Epithelial cell of esophagus (primary cell): Measurements from ENCODE around the gene DCAF6.

ENCODE experiments used
- DNase-seq: peaks from one replicate; pipeline ENCODE4 v3.0.0; 2010; ENCODE audit warnings: low read depth
- H3K4me3 ChIP-seq: 2 replicates; pipeline ENCODE4 v1.5.1; 2011; ENCODE audit warnings: mild to moderate bottlenecking, low read length, control low read depth
- CTCF ChIP-seq: IDR thresholded peaks from 2 replicates; pipeline ENCODE4 v1.5.1; 2011; ENCODE audit warnings: low read depth, mild to moderate bottlenecking, low read length, control low read depth, inconsistent platforms; ENCODE audit not compliant: insufficient read depth; ENCODE audit errors: missing control alignments

The DCAF6 gene

GRCh38 chr1:168099337-168099801 lies 162.9 kb downstream of the DCAF6 start:
- H3K4me3 ChIP-seq, result no peak overlapping the region
- DNase-seq, result no peak
- no peak for TF ChIP-seq CTCF

- no peak overlapping the region for H3K4me3 ChIP-seq
- no peak for TF ChIP-seq CTCF
- no peak for DNase-seq
Observed at GRCh38 chr1:168100315-168101002, 164.0 kb downstream of the DCAF6 start.

GRCh38 chr1:168101336-168101735 lies 164.9 kb downstream of the DCAF6 start:
- DNase-seq, result no peak

GRCh38 chr1:168102487-168102886 lies 166.0 kb downstream of the DCAF6 start:
- H3K4me3 ChIP-seq, result no peak overlapping the region
- TF ChIP-seq CTCF, result no peak
- DNase-seq, result no peak

More at GRCh38 chr1:168101336-168101735, 164.9 kb downstream of the DCAF6 start:
- TF ChIP-seq CTCF, result no peak
- no peak overlapping the region for H3K4me3 ChIP-seq

GRCh38 chr1:168104535-168104934 lies 168.1 kb downstream of the DCAF6 start:
- TF ChIP-seq CTCF, result no peak
- DNase-seq, result no peak
- no peak overlapping the region for H3K4me3 ChIP-seq

- no peak for TF ChIP-seq CTCF
- H3K4me3 ChIP-seq, result no peak overlapping the region
- no peak for DNase-seq
Observed at GRCh38 chr1:168105846-168106245, 169.4 kb downstream of the DCAF6 start.

- DNase-seq, result no peak
- TF ChIP-seq CTCF, result no peak
- no peak overlapping the region for H3K4me3 ChIP-seq
Observed at GRCh38 chr1:168106274-168106673, 169.8 kb downstream of the DCAF6 start.
